K562 (cell line): ENCODE measurements around the gene SOX12. TPM values are rescaled to one million over a fixed set of nuclear protein-coding genes. Genes with fewer than 3 reads are reported as not detected.

Experiments used
- ATAC-seq: fragments of 200-7000 bp; cut with Tn5 transposase; 3 replicates; pipeline ENCODE4 v1.9.1; 2020; ENCODE audit warnings: moderate library complexity
- BruUV-seq: library from RNA; stranded (reverse); fragments of 400-500 nt; replicated peaks from 2 replicates; lab custom pipeline; 2021; lab: Mats Ljungman, UMichigan
- CTCF ChIA-PET: fragments of 300-600 bp; formaldehyde crosslinking; extraction: SDS; loops from one replicate; lab custom pipeline; 2021; ENCODE audit warnings: low intra/inter-chr PET ratio; lab: Yijun Ruan, JAX
- POLR2A ChIA-PET: fragments of 300-600, 350-650 bp; sonication (Branson Sonifier 250); formaldehyde crosslinking; extraction: SDS; loops from one replicate; lab custom pipeline; 2021; ENCODE audit warnings: antibody characterized with exemption, inconsistent platforms; lab: Yijun Ruan, JAX
- DNase-seq, 4 experiments: peaks; one replicate each; pipeline versions ENCODE4 v3.0.0 to v3.0.0-alpha.2; 2011 to 2018; ENCODE audit warnings: low spot score in 3 of 4, mixed read lengths in 3 of 4; ENCODE audit errors: extremely low read depth in 1 of 4
- FAIRE-seq: peaks from 2 replicates; lab custom pipeline; 2011; peaks lifted over from hg19 to GRCh38; lab: Jason Lieb, UNC
- H2AFZ ChIP-seq: 2 replicates; pipeline ENCODE4 v1.6.0; 2011; ENCODE audit warnings: low read depth, low read length, control low read depth, inconsistent platforms
- H3K27ac ChIP-seq: fragments of 200-600 bp; 3 replicates; pipeline ENCODE4 v1.8.0; 2011; ENCODE audit warnings: low read depth, mild to moderate bottlenecking, control low read depth, inconsistent platforms, low read length, moderate library complexity, mixed read lengths; ENCODE audit errors: extremely low read depth
- H3K27me3 ChIP-seq, 2 experiments: fragments of 300-600 bp in 1 of 2; 2 replicates in 1 of 2; 3 replicates in 1 of 2; pipeline versions ENCODE4 v1.6.0 to v1.8.0; 2011; ENCODE audit warnings: inconsistent platforms in 2 of 2, low read length in 2 of 2, mild to moderate bottlenecking in 1 of 2, mixed read lengths in 1 of 2, moderate library complexity in 1 of 2; ENCODE audit not compliant: control insufficient read depth in 2 of 2, insufficient read depth in 2 of 2
- H3K36me3 ChIP-seq: fragments of 300-600 bp; 3 replicates; pipeline ENCODE4 v1.8.0; 2011; ENCODE audit warnings: mild to moderate bottlenecking, low read length, inconsistent platforms; ENCODE audit not compliant: control insufficient read depth, insufficient read depth
- H3K4me1 ChIP-seq, 2 experiments: fragments of 200-600 bp in 1 of 2; replicated peaks in 1 of 2; 2 replicates in 1 of 2; 3 replicates in 1 of 2; pipeline versions ENCODE4 v1.5.1 to v1.8.0; 2011; ENCODE audit warnings: inconsistent platforms in 2 of 2, low read length in 2 of 2, mild to moderate bottlenecking in 1 of 2, mixed read lengths in 1 of 2, moderate library complexity in 1 of 2; ENCODE audit not compliant: control insufficient read depth in 2 of 2, insufficient read depth in 2 of 2
- H3K4me2 ChIP-seq: 2 replicates; pipeline ENCODE4 v1.6.1; 2011; ENCODE audit warnings: low read length, control low read depth, inconsistent platforms, mixed read lengths; ENCODE audit not compliant: insufficient read depth
- H3K4me3 ChIP-seq: fragments of 200-600 bp; sonication (generic), shearing (Covaris generic); 2 replicates; pipeline ENCODE4 v1.5.1; 2016; ENCODE audit warnings: control low read depth, inconsistent platforms
- H3K79me2 ChIP-seq: fragments of 200-600 bp; 3 replicates; pipeline ENCODE4 v1.8.0; 2011; ENCODE audit warnings: low read length, inconsistent platforms; ENCODE audit not compliant: control insufficient read depth, insufficient read depth
- H3K9ac ChIP-seq, 2 experiments: 2 replicates each; pipeline versions ENCODE4 v1.6.0 to v1.6.1; 2011; ENCODE audit warnings: low read depth in 2 of 2, low read length in 2 of 2, control low read depth in 1 of 2, inconsistent platforms in 1 of 2, mild to moderate bottlenecking in 1 of 2, mixed read lengths in 1 of 2; ENCODE audit not compliant: insufficient read depth in 1 of 2
- H3K9me1 ChIP-seq: one replicate; pipeline ENCODE4 v1.6.0; 2011; ENCODE audit warnings: inconsistent platforms, mild to moderate bottlenecking, low read length, moderate library complexity; ENCODE audit not compliant: control insufficient read depth, insufficient read depth
- H3K9me3 ChIP-seq: replicated peaks from 2 replicates; pipeline ENCODE4 v1.5.1; 2011; ENCODE audit warnings: low read depth, low read length, inconsistent platforms; ENCODE audit not compliant: control insufficient read depth, insufficient read depth
- H4K20me1 ChIP-seq: replicated peaks from 2 replicates; pipeline ENCODE4 v1.6.1; 2011; ENCODE audit warnings: low read length, inconsistent platforms, mixed read lengths; ENCODE audit not compliant: control insufficient read depth, insufficient read depth
- C11orf30 ChIP-seq: fragments of 450-650 bp; IDR thresholded peaks from 2 replicates; pipeline ENCODE4 v1.6.1; 2016; ENCODE audit warnings: low read depth, mild to moderate bottlenecking
- CCNT2 ChIP-seq: IDR thresholded peaks from 2 replicates; pipeline ENCODE4 v1.6.1; 2011; ENCODE audit warnings: borderline replicate concordance, low read depth, mild to moderate bottlenecking, moderate library complexity, mixed read lengths, low read length; ENCODE audit not compliant: insufficient read length; ENCODE audit errors: extremely low read depth
- MAFF ChIP-seq: IDR thresholded peaks from 2 replicates; pipeline ENCODE4 v1.6.1; 2012; ENCODE audit warnings: low read length, improper control_type of control experiment
- MAFG ChIP-seq: fragments of 450-650 bp; conservative IDR thresholded peaks from 2 replicates; pipeline ENCODE4 v1.6.1; 2016; ENCODE audit warnings: missing genetic modification characterization, missing compliant biosample characterization
- MAFK ChIP-seq: IDR thresholded peaks from 2 replicates; pipeline ENCODE4 v1.6.1; 2011; ENCODE audit warnings: low read length, improper control_type of control experiment
- MEF2D ChIP-seq: conservative IDR thresholded peaks from 2 replicates; pipeline ENCODE4 v1.6.1; 2016; ENCODE audit warnings: low read depth, missing genetic modification characterization, missing compliant biosample characterization
- TCFL5 ChIP-seq: fragments of 250-450 bp; sonication (Bioruptor Pico); conservative IDR thresholded peaks from 2 replicates; pipeline ENCODE4 v1.6.1; 2021; ENCODE audit warnings: mild to moderate bottlenecking, moderate library complexity, matching md5 sums
- ZNF316 ChIP-seq: fragments of 450-650 bp; IDR thresholded peaks from 2 replicates; pipeline ENCODE4 v1.6.1; 2016
- WGBS: fragments of 100-300 bp; shearing (Covaris generic); methylation state at CpG from one replicate; pipeline ENCODE4 v1.1.6; 2016; ENCODE audit warnings: low coverage, mixed read lengths; ENCODE audit not compliant: insufficient coverage; ENCODE audit errors: missing lambda C conversion rate; 5-methylcytosine and 5-hydroxymethylcytosine counted together
- in situ Hi-C: fragments of 300-500 bp; cut with MboI; formaldehyde crosslinking; loops from 4 replicates; pipeline ENCODE4 v1.15.0; 2018; ENCODE audit warnings: inconsistent platforms, mixed read lengths
- intact Hi-C: fragments of 100-400 bp; cut with micrococcal nuclease; formaldehyde crosslinking; loops from 2 replicates; pipeline ENCODE4 v1.14.2; 2022
- polyA plus RNA-seq, 8 experiments: library from polyadenylated mRNA; depleted of rRNA in 4 of 8; stranded (reverse) in 5 of 8; unstranded in 3 of 8; fragments of >200 nt; fragmentation: Nextera tagmentation in 2 of 8; fragmentation: Illumina TruSeq in 1 of 8; extraction: Ambion mirVana in 2 of 8; extraction: Trizol in 1 of 8; gene quantifications; 2 replicates each; pipeline versions ENCODE4 v1.2.1 to v1.2.3, GENCODE V29; 2011 to 2014; ENCODE audit warnings: inconsistent platforms in 1 of 8, missing spikeins in 1 of 8
- total RNA-seq, 7 experiments: library from RNA; depleted of rRNA in 6 of 7; stranded (reverse); fragments of >200 nt in 6 of 7; fragmentation: Illumina TruSeq in 2 of 7; extraction: Trizol in 2 of 7; gene quantifications; 2 replicates each; pipeline versions ENCODE4 v1.2.1 to v1.2.3, GENCODE V29; 2011 to 2021; ENCODE audit warnings: low replicate concordance in 1 of 7

The SOX12 gene
- total and polyA plus RNA-seq, 9 of the 15 experiments (the other 6 are each of a cell fraction or from before 2014, with no cell fraction given) = 0.42 to 26.3 (median 2.6) TPM

- Histone ChIP-seq H3K27me3 (no peaks in the 10 kb centered on the region), H4K20me1 (no peaks in the 10 kb centered on the region), H2AFZ (no peak overlapping the region), H3K9me1 (no peaks in the 10 kb centered on the region), H3K4me1 (no peaks in the 10 kb centered on the region), H3K27ac (no peak overlapping the region), H3K9me3 (no peaks in the 10 kb centered on the region), H3K79me2 (no peaks in the 10 kb centered on the region)
- no peak for FAIRE-seq
- ChIA-PET POLR2A (no interaction called here), CTCF (no interaction called here)
- intact Hi-C loops = no loop called here
- DNase-seq = no peak
- 30% methylated on average over 2 of the region's 2 CpGs for WGBS
- no TSS peak for BruUV-seq
- in situ Hi-C loops = no loop called here
- peak; percentile 78 for TF ChIP-seq ZNF316
- TF ChIP-seq TCFL5 = no peak
- TF ChIP-seq MAFK = peak; percentile 62
- TF ChIP-seq CCNT2 = no peak
- peak; percentile 57 for TF ChIP-seq MAFF
- TF ChIP-seq C11orf30 = peak; percentile 70
- TF ChIP-seq MAFG (tag) = peak; percentile 58; the same call in 1 of the 2 replicates
- TF ChIP-seq MEF2D (tag) = no peak
- TF ChIP-seq, all 486 proteins: peak for 5
- H3K4me2 ChIP-seq = no peak overlapping the region
- H3K36me3 ChIP-seq = no peaks in the 10 kb centered on the region
- ATAC-seq = no peak
- H3K4me3 ChIP-seq = no peak overlapping the region
- H3K9ac ChIP-seq = no peak overlapping the region
Observed at GRCh38 chr20:316316-317068, 8.9 kb upstream of the SOX12 start.
